ENCODE measurements around the gene FAS. TPM values are rescaled to one million over a fixed set of nuclear protein-coding genes. Genes with fewer than 3 reads are reported as not detected.

Gene FAS
- total RNA-seq, result 10.9 and 11.9 TPM in 2 replicates

DNA sequence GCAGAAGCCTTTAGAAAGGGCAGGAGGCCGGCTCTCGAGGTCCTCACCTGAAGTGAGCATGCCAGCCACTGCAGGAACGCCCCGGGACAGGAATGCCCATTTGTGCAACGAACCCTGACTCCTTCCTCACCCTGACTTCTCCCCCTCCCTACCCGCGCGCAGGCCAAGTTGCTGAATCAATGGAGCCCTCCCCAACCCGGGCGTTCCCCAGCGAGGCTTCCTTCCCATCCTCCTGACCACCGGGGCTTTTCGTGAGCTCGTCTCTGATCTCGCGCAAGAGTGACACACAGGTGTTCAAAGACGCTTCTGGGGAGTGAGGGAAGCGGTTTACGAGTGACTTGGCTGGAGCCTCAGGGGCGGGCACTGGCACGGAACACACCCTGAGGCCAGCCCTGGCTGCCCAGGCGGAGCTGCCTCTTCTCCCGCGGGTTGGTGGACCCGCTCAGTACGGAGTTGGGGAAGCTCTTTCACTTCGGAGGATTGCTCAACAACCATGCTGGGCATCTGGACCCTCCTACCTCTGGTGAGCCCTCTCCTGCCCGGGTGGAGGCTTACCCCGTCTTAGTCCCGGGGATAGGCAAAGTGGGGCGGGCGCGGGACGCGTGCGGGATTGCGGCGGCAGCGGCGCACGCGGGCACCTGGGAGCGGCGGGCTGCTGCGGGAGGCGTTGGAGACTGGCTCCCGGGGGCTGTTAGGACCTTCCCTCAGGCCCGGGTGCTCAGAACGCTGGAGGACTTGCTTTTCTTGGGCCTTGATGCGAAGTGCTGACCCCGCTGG is at the start of gene FAS:
FAS (plus strand) TSS at position 415 of the 777 bp plus-strand sequence; CDS start at position 494, 79 bp downstream.

DNA sequence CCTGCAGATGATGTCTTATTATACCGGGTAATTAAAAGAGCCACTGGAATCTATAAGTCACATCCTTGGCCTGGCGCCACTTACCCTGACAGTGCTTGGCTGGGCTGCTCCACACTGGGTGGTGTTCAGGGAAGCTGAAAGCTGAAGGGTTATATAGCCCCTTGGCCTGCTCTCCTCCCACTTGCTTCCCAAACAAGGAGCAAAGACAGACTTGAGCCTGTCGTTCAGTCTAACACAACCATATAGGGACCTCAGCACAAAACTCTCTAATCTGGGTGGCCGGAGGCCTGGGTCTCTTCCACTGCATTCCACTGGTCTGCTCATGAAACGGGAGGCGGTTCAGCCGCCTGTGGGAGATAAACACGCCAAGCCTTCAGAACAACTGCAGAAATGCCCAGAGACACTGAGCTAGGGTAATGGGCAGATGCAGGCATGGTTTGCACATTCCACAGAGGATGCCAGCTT is 37.9 kb upstream of the FAS start, which contains the start of gene ACTA2:
ACTA2 (minus strand) TSS at position 127 of the 465 bp plus-strand sequence. CDS start 3,843 bp downstream, outside the sequence.

Other genes with a start within 250 kb of the FAS start
- not detected in 2 replicates for gene LIPN, start 230.8 kb upstream of the FAS start, total RNA-seq
- gene LIPM, start 188.1 kb upstream of the FAS start, total RNA-seq, result not detected in 2 replicates
- gene ANKRD22, start 139.0 kb upstream of the FAS start, total RNA-seq, result not detected in 2 replicates
- 12.4 and 18.9 TPM in 2 replicates for gene STAMBPL1, start 110.6 kb upstream of the FAS start, total RNA-seq
- gene ACTA2, start 38.0 kb upstream of the FAS start, total RNA-seq, result 85.7 and 299 TPM in 2 replicates
- 0.25 TPM in 1 of 2 replicates, not detected in the other for gene CH25H, start 216.5 kb downstream of the FAS start, total RNA-seq

All from mesangial cell (primary cell).